HAP-1 (cell line): ENCODE measurements around the gene LPXN.

Experiments
- DNase-seq, 2 experiments: peaks; one replicate each; pipeline ENCODE4 v3.0.0-alpha.2; 2016 to 2020; ENCODE audit warnings: low spot score in 2 of 2
- H3K27me3 ChIP-seq: fragments of 250-450 bp; sonication (Bioruptor Pico); 2 replicates; pipeline ENCODE4 v1.5.1; 2020; ENCODE audit warnings: low read depth, mild to moderate bottlenecking, moderate library complexity
- H3K36me3 ChIP-seq: fragments of 250-450 bp; sonication (Bioruptor Pico); replicated peaks from 2 replicates; pipeline ENCODE4 v1.5.1; 2020; ENCODE audit warnings: mild to moderate bottlenecking
- H3K4me1 ChIP-seq: fragments of 250-450 bp; sonication (Bioruptor Pico); 2 replicates; pipeline ENCODE4 v1.5.1; 2020; ENCODE audit warnings: mild to moderate bottlenecking
- H3K4me3 ChIP-seq: fragments of 250-450 bp; sonication (Bioruptor Pico); 2 replicates; pipeline ENCODE4 v1.5.1; 2020; ENCODE audit warnings: mild to moderate bottlenecking, moderate library complexity
- H3K9me3 ChIP-seq: fragments of 250-450 bp; sonication (Bioruptor Pico); 2 replicates; pipeline ENCODE4 v1.5.1; 2020; ENCODE audit warnings: mild to moderate bottlenecking, moderate library complexity
- in situ Hi-C: fragments of 300-500 bp; cut with MboI; formaldehyde crosslinking; loops from 3 replicates; pipeline ENCODE4 v1.14.3; 2020; ENCODE audit warnings: low sequenced_read_pairs, inconsistent platforms, mixed read lengths

LPXN gene

DNA sequence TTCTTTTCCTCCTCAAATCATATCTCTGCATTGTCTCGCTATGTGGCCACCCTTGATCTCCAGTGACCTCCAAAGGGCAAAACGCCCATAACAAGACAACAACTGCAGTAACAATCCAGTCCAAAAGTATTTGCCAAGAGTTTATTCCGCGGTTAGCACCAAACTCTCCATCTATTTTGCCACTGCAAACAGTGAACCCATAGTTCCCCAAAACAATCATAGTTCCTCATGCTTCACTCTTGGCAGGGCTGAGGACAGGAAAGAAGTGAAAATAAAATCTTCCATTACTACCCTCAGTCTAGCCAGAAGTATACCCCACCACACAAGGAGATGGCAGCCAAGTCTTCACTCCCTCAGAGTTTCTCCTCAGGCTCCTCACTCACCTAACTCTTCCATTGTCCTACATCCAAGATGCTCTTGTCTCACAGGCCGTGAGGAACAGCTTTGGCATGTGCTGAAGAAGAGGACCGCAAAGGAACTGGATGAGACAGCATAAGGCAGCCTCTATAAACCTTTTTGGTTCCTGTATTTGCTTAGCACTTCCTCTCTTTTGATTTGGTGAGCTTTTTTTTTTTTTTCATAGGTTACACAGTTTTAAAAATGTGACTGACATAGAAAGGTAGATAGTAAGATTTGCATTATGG is at the start of gene LPXN:
Gene LPXN (minus strand): TSS at position 480 of the 644 bp plus-strand sequence. CDS start 84 bp downstream, at position 396.
- H3K9me3 ChIP-seq, result no peaks in the 10 kb centered on the region
- no peaks in the 10 kb centered on the region; the same call in 1 of the 2 replicates for H3K4me1 ChIP-seq
- no peaks in the 10 kb centered on the region for H3K27me3 ChIP-seq
- no peak within 1 kb of the TSS for H3K4me3 ChIP-seq
- no peak for DNase-seq
- H3K36me3 ChIP-seq, result peaks cover 4% of the 10 kb centered on the region
- in situ Hi-C loops, result loop anchor here (10.0 kb wide), 1 partner anchor 911 kb away; the partner anchor contains the start of gene ZDHHC5

DNA sequence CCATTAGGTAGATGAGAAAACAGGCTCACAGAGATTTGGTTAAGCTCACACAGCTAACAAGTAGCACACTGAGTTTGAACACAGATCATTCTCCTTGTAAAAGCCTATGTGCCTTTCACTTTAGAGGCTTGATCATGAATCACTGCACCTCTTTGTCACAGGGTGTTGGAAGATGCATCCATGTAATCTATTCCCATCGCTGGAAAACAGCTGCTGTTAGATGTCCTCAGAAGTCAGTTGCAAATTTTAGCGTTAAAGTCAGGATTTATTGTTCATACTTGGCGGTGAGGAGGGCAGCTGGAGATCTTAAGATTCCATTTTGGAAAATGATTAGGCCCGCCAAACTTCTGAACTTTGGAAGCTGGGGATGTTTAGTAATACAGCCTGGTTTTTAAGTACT is 49.4 kb upstream of the LPXN start:
- no peak overlapping the region for H3K4me3 ChIP-seq
- no peaks in the 10 kb centered on the region for H3K4me1 ChIP-seq
- DNase-seq, result no peak
- H3K9me3 ChIP-seq, result no peaks in the 10 kb centered on the region
- in situ Hi-C loops, result no loop called here
- no peaks in the 10 kb centered on the region for H3K27me3 ChIP-seq
- H3K36me3 ChIP-seq, result peaks cover 55% of the 10 kb centered on the region

DNA sequence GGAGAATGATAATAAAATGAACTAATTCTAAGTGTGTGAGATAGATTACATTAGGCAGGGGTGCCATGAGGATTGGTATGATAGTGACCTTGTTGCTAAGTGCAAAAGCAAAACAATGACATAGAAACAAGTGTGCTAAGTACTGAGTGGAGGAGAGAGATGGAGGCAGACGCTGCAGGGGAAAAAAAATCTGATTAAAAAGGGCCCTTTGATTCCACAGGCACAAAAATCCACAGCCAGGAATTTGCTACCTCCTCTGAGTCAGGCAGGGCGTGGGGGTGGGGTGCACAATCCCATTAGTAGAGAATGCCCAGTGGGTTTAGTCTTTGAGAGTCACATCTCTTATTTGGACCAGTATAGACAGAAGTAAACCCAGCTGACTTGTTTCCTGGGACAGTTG is 46.7 kb upstream of the LPXN start, which contains the start of gene CNTF:
Gene CNTF (plus strand): TSS at position 322 of the 400 bp plus-strand sequence. CDS start 88 bp downstream, outside the sequence.
- H3K36me3 ChIP-seq, result peaks cover 82% of the 10 kb centered on the region
- in situ Hi-C loops, result no loop called here
- no peaks in the 10 kb centered on the region for H3K27me3 ChIP-seq
- H3K4me1 ChIP-seq, result no peaks in the 10 kb centered on the region
- no peak for DNase-seq
- H3K4me3 ChIP-seq, result no peak within 1 kb of the TSS
- no peaks in the 10 kb centered on the region for H3K9me3 ChIP-seq

DNA sequence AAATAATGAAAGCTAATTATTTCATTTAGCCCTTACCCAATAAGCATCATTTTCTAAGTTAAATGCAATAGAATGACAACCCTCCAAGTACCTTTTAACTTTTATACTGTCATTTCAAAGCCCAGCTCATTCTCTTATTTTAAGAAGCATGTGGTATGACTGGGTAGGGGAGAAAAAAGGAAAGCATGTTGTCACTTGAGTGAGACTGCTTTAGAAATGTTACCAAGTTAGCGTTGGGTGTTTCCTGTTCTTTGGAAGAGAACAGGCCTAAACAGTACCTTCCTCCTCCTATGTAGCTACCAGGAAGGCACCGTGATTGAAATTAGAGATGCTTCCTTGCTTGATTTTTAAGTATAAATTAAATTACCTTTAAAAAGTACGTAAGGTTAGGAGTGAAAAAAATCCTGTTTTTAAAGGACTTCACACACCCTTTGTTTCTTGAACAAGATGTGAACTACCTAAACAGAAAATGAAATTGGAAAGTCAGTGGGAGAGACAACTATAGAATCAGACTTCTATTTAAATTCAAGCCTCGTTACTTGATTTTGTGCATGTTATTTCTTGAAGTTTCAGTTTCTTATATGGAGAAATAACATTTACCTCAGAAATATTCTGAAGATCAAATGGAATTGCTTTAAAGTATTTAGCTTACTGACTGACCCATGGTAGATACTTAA is 46.1 kb upstream of the LPXN start:
- Histone ChIP-seq H3K9me3 (no peaks in the 10 kb centered on the region), H3K27me3 (no peaks in the 10 kb centered on the region), H3K4me1 (no peaks in the 10 kb centered on the region), H3K36me3 (peaks cover 88% of the 10 kb centered on the region), H3K4me3 (no peak overlapping the region)
- in situ Hi-C loops, result no loop called here
- no peak for DNase-seq

DNA sequence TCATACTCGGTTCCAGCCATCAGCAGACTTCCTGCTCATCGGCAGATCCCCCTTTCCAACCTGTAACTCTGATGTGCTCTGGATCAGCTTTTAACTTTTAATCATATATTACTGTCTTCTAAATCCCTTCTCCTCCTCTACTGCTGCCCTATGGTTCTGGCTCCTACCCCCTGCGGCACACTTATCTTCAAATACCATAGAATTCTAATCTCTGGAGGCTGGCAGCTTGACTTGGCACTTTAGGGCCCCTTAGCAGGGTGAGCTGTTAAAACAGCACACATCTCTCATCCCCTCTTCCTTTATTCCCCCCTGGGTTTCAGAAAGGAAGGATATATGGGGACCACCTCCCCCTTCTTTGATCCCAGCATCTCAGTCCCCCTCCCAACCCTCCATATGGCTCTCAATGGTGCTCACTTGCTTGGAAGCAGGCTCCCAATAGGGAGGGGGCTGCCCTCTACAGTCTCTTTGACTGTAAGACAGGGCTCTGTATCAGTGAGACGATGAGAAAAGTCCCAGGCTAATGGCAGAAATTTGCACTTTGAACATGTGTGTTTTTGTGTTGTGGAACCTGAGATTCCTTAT is 42.4 kb upstream of the LPXN start:
- H3K9me3 ChIP-seq, result no peaks in the 10 kb centered on the region
- H3K4me3 ChIP-seq, result no peak overlapping the region
- no peaks in the 10 kb centered on the region for H3K4me1 ChIP-seq
- in situ Hi-C loops, result no loop called here
- no peaks in the 10 kb centered on the region for H3K27me3 ChIP-seq
- no peak for DNase-seq
- H3K36me3 ChIP-seq, result peaks cover 92% of the 10 kb centered on the region

DNA sequence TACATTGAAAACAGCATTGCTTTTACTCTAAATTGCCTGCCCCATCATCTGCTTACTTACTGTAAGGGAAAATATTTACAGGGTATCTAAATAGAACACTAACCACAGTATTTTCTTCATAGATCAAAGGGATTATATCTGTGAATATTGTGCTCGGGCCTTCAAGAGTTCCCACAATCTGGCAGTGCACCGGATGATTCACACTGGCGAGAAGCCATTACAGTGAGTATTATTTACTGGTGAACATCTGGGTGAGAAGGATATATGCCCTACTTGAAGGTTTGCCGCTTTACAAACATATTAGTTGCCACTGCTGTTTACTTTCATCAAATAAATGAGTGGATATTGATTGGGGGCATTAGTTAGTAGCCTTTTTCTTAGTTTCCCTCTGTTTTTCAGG is 40.9 kb upstream of the LPXN start:
- no peak for DNase-seq
- Histone ChIP-seq H3K4me1 (no peaks in the 10 kb centered on the region), H3K9me3 (no peaks in the 10 kb centered on the region), H3K4me3 (no peak overlapping the region), H3K27me3 (no peaks in the 10 kb centered on the region), H3K36me3 (peaks cover 91% of the 10 kb centered on the region)
- in situ Hi-C loops, result no loop called here

DNA sequence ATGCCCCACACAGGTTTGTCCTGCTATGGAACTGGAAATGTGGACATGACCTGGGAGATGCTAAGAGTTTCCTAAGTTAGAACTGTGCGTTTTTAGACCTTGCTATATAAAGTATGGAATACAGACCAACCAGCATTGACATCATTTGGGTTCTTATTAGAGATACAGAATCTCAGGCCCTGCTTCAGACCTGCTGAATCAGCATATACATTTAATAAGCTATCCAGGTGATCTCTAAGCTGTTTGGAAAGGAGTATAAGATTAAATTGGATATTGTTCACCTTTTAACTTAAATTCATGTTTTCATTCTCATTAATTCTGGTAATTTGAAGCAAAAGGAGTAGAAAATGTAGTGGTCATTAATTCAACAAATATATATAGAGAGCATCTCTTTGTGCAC is 39.9 kb upstream of the LPXN start:
- no peaks in the 10 kb centered on the region for H3K4me1 ChIP-seq
- no peaks in the 10 kb centered on the region for H3K27me3 ChIP-seq

DNA sequence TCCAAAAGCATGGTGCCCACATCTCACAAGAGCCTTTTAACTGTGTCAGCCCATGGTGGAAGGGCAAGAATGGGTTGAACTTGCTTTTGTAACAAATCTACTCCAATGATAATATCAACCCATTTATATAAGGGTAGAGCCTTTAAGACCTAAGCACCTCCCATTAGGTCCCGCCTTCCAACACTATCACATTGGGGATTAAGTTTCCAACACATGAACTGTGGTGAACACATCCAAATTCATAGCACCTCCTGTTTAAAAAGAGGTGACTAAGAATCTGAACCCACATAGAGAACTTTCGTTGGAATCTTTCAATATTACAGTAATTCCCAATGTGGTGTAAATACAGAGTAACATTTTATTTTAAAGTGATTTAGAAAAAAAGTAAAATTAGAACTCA is 37.6 kb upstream of the LPXN start:
- Histone ChIP-seq H3K36me3 (peaks cover 74% of the 10 kb centered on the region), H3K27me3 (no peaks in the 10 kb centered on the region), H3K9me3 (no peaks in the 10 kb centered on the region), H3K4me3 (no peak overlapping the region), H3K4me1 (no peaks in the 10 kb centered on the region)
- in situ Hi-C loops, result no loop called here
- no peak for DNase-seq

More for the DNA sequence above, 39.9 kb upstream of the LPXN start:
- peaks cover 93% of the 10 kb centered on the region for H3K36me3 ChIP-seq
- no peak overlapping the region for H3K4me3 ChIP-seq
- no peaks in the 10 kb centered on the region for H3K9me3 ChIP-seq
- in situ Hi-C loops, result no loop called here
- DNase-seq, result no peak

DNA sequence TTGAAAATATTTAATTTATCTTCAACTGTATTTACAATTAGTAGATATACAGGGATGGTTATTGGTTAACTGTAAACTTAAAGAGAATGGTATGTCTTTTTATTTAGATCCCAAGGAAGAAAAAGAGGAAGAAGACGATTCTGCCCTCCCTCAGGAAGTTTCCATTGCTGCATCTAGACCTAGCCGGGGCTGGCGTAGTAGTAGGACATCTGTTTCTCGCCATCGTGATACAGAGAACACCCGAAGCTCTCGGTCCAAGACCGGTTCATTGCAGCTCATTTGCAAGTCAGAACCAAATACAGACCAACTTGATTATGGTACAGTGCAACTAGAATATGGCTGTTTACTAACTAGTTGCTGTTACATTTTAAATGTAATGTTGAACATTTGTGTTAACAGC is 34.1 kb upstream of the LPXN start:
- no peak for DNase-seq
- Histone ChIP-seq H3K4me3 (no peak overlapping the region), H3K36me3 (peaks cover 42% of the 10 kb centered on the region), H3K27me3 (no peaks in the 10 kb centered on the region), H3K4me1 (no peaks in the 10 kb centered on the region), H3K9me3 (no peaks in the 10 kb centered on the region)
- in situ Hi-C loops, result no loop called here

DNA sequence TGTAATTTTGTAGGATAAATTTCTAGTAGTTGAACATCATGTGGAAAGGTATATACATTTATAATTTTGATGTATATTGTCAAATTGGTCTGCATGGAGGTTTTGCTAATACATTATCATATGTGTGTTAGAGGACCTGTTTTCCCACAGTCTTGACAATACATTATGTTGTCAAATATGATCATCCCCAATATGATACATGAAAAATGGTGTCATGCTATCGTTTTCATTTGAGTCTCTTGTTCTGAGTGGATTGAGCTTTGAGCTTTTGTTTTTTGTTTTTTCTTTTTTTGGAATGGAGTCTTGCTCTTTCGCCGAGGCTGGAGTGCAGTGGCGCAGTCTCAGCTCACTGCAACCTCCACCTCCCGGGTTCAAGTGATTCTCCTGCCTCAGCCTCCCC is 32.7 kb upstream of the LPXN start:
- no peaks in the 10 kb centered on the region for H3K9me3 ChIP-seq
- H3K4me3 ChIP-seq, result no peak overlapping the region
- peaks cover 28% of the 10 kb centered on the region for H3K36me3 ChIP-seq
- DNase-seq, result no peak
- in situ Hi-C loops, result no loop called here
- no peaks in the 10 kb centered on the region for H3K27me3 ChIP-seq
- peaks cover 6% of the 10 kb centered on the region; the same call in 1 of the 2 replicates for H3K4me1 ChIP-seq

DNA sequence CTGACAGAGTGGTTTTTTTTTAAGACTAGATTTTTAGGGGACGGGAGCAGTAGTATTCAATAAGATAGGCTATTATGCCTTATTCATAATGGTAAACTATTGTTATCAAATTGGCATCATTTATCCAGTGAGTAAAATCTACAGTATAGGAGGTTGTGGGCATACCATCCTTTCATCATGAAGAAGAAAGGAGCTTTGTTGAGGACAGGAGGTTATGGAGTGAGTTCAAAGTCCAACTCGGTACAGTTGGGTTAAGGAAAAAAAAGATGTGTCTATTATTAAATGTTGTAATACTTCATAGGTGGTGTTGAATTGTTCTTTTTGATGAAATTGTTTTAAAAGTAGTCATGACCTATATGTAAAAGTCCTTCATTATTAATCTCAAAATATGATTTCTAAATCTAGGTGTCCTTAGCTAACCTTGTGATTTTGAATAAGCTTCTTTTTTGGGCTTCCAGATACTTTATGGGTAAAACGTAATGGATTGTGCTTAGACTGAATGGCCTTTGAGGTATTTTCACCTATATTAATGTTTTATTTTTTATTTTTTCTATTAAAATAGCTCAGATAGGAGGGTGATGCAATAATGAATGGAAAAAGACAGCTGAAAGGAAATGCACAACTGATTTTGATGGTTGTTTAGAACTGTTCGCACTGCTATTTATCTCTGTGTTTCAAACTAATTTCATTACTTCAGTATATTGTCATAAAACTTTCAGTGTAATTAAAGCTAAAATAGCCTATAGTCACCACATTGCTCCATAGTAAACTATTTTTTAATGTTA is 31.5 kb upstream of the LPXN start:
- H3K27me3 ChIP-seq, result no peaks in the 10 kb centered on the region
- DNase-seq, result no peak
- peaks cover 6% of the 10 kb centered on the region; the same call in 1 of the 2 replicates for H3K4me1 ChIP-seq
- no peaks in the 10 kb centered on the region for H3K9me3 ChIP-seq
- in situ Hi-C loops, result no loop called here
- H3K36me3 ChIP-seq, result peaks cover 19% of the 10 kb centered on the region
- H3K4me3 ChIP-seq, result no peak overlapping the region

DNA sequence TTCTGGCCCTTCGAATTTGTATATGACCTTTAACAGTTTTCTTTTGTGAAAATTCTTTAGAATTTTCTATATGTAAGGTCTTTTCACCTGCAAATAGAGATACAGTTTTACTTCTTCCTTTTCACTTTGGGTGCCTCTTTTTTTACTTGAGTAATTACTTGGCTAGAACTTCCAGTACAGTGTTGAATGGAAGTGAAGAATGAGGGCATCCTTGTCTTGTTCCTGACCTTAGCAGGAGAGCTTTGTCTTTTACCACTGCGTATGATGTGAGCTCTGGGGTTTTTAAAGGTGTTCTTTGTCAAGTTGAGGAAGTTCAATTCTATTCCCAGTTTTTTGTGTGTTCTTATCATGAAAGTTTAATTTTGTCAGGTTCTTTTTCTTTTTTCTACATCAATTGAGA is 24.9 kb upstream of the LPXN start:
- in situ Hi-C loops, result no loop called here
- no peak for DNase-seq
- no peaks in the 10 kb centered on the region for H3K27me3 ChIP-seq
- H3K36me3 ChIP-seq, result no peaks in the 10 kb centered on the region
- H3K4me3 ChIP-seq, result no peak overlapping the region
- no peaks in the 10 kb centered on the region for H3K9me3 ChIP-seq
- H3K4me1 ChIP-seq, result peaks cover 10% of the 10 kb centered on the region; the same call in 1 of the 2 replicates

DNA sequence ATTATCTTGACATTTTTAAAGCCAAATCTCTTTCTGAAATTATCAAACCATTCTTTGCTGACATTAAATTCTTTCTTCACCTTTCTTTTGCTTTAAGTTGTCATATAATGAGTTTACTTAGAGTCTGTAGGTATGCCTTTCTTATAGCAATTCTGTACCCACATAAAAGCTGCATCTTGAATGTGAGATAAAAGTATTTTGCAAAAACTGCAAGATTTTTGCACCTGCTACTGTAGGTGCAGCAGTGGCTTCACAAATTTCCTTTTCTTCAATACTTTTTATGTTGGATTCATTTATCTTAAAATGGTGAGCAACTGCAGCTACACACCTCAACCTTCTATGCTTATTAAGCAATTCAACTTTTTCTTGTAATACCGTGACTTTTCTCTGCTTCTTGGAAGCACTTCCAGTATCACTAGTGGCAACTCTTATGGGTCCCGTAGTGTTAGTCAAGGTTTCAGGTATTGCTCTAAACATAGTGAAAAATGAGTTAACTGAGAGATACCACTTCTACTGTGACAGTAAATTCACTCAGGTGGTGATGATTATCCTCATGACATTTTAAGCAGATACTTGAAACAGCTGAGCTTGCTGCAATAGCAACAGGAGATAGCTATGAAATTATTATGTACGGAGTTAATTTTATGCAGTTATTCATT is 22.0 kb upstream of the LPXN start:
- H3K36me3 ChIP-seq, result 0 out of 2 replicates have a peak, but pooled peaks cover 4% of the 10 kb centered on the region
- peaks cover 4% of the 10 kb centered on the region; the same call in 1 of the 2 replicates for H3K4me1 ChIP-seq
- no peak for DNase-seq
- in situ Hi-C loops, result no loop called here
- H3K9me3 ChIP-seq, result no peaks in the 10 kb centered on the region
- H3K27me3 ChIP-seq, result no peaks in the 10 kb centered on the region
- H3K4me3 ChIP-seq, result no peak overlapping the region
